Heart right ventricle (tissue), 16 donors: ENCODE results near the gene TMEM151B. TPM values are rescaled to one million over a fixed set of nuclear protein-coding genes. Genes with fewer than 3 reads are reported as not detected.

Experiments used
- ATAC-seq, 8 donors: fragments of 200-7000 bp; cut with Tn5 transposase; one replicate each; pipeline ENCODE4 v1.9.1; 2020; ENCODE audit warnings: mild to moderate bottlenecking in 8 of 8, moderate library complexity in 8 of 8, moderate number of reproducible peaks in 1 of 8
- DNase-seq, 2 donors: peaks; one replicate each; pipeline ENCODE4 v3.0.0-alpha.2; 2020
- H3K27ac ChIP-seq, 10 donors: fragments of 200-600 bp; sonication (generic) in 2 of 10; one replicate each; pipeline versions ENCODE4 v1.5.0 to v1.8.0; 2020 to 2022; ENCODE audit warnings: mild to moderate bottlenecking in 3 of 10
- H3K27me3 ChIP-seq, 7 donors: fragments of 200-600 bp; one replicate each; pipeline ENCODE4 v1.8.0; 2021 to 2022; ENCODE audit warnings: mild to moderate bottlenecking in 2 of 7
- H3K36me3 ChIP-seq, 9 donors: fragments of 200-600 bp; sonication (generic) in 1 of 9; one replicate each; pipeline versions ENCODE4 v1.5.0 to v1.8.0; 2020 to 2022; ENCODE audit warnings: mild to moderate bottlenecking in 2 of 9
- H3K4me1 ChIP-seq, 9 donors: fragments of 200-600 bp; sonication (generic) in 1 of 9; one replicate each; pipeline versions ENCODE4 v1.5.0 to v1.8.0; 2020 to 2022; ENCODE audit warnings: mild to moderate bottlenecking in 4 of 9
- H3K4me3 ChIP-seq, 10 donors: fragments of 200-600 bp; sonication (generic) in 2 of 10; one replicate each; pipeline versions ENCODE4 v1.5.0 to v1.8.0; 2020 to 2022; ENCODE audit warnings: mild to moderate bottlenecking in 7 of 10, moderate library complexity in 2 of 10
- H3K9me3 ChIP-seq, 11 donors: fragments of 200-600 bp in 10 of 11; sonication (generic) in 2 of 11; one replicate each; pipeline versions ENCODE4 v1.5.0 to v1.8.0; 2013 to 2022; ENCODE audit warnings: mild to moderate bottlenecking in 2 of 11, control low read depth in 1 of 11, moderate library complexity in 1 of 11
- CTCF ChIP-seq, 9 donors: fragments of 200-600 bp; sonication (generic) in 2 of 9; IDR thresholded peaks; one replicate each; pipeline versions ENCODE4 v1.5.0 to v1.8.0; 2021 to 2022; ENCODE audit warnings: antibody characterized with exemption in 9 of 9, mild to moderate bottlenecking in 5 of 9, moderate library complexity in 1 of 9
- WGBS, 2 donors: extraction: QIAGEN DNeasy Blood & Tissue Kit; methylation state at CpG; one replicate each; pipeline ENCODE4 v1.1.7; 2013; ENCODE audit warnings: inconsistent platforms in 1 of 2; 5-methylcytosine and 5-hydroxymethylcytosine counted together
- intact Hi-C, 10 donors: fragments of 100-400 bp; cut with DNase I; formaldehyde crosslinking; loops; one replicate each; pipeline versions ENCODE4 v1.11.1 to v1.14.2; 2022
- polyA plus RNA-seq, 2 donors: library from polyadenylated mRNA; stranded (reverse); fragments of 200-250 nt; gene quantifications; one replicate each; pipeline ENCODE4 v1.2.3, GENCODE V29; 2013
- total RNA-seq, 10 donors: library from RNA; stranded (reverse); fragmentation: NEBNext Ultra II Directional in 3 of 10; extraction: Animal tissue kit (Norgen Biotek cat#: 25700) in 3 of 10; gene quantifications; one replicate each; pipeline versions ENCODE4 v1.2.1 to v1.2.4, GENCODE V29; 2021 to 2023
- donor health status: Arrhythmogenic right ventricular cardiomyopathy.
- donor health status: ischemic (EF 13 %, LVEDD 7.1; RV severe dilation, severe dysfunction).
- donor health status: healthy with polysubstance abuse.
- donor health status: DM: no; HTN: yes; CAD: no.
- donor health status: DM: no; HTN: no; CAD: no.
- donor health status: ischemic (EF 25% LVEDD 6.9; RV normal size, moderate dysfunction).
- donor health status: ischemic (EF 25% LVEDD 5.7; RV mildly dilated, moderate dysfunction).
- donor health status: healthy.
- donor health status: DM: yes; HTN: yes; CAD: no.
- donor health status: Ischemic cardiomyopathy.
- donor health status: ischemic (EF 35%, LVEDD 5.7; RV mildly dilated, moderate dysfunction).
- donor health status: nonischemic (EF 11% LVEDD 7.7; RV severe dilation, severe dysfunction).
- donor health status: DM: yes; HTN: yes; CAD: no.
- donor health status: PGD.
- donor health status: ischemic (EF 29% LVEDD 5.4; RV normal size, mild dysfunction).
- donor health status: nonischemic (EF 23%, LVEDD 6.1; RV moderate dilation, normal function).

The TMEM151B gene
- total and polyA plus RNA-seq, 12 donors, result 0.09 to 2.2 (median 0.43) TPM; not detected in 4

GRCh38 chr6:44270526-44271405, 516 bp downstream of the TMEM151B start:
- Histone ChIP-seq H3K4me1 (peaks cover 0 to 10% (median 3%) of the 10 kb centered on the region in 9 donors), H3K27ac (no peak overlapping the region), H3K36me3 (no peaks in the 10 kb centered on the region), H3K9me3 (no peaks in the 10 kb centered on the region), H3K27me3 (peaks cover 18 to 80% (median 66%) of the 10 kb centered on the region in 7 donors), H3K4me3 (peak overlapping the region in 9 of 10 donors; percentile 22 to 42 (median 31))
- ATAC-seq (no peak), DNase-seq (no peak)
- intact Hi-C loops, result no loop called here
- no peak for TF ChIP-seq CTCF (IDR thresholded peaks at IDR 0.05)
- WGBS, 2 donors, result 3 to 16% methylated on average over 9 to 87 of the region's 90 CpGs

- TF ChIP-seq CTCF (IDR thresholded peaks at IDR 0.05), result no peak
- intact Hi-C loops, result no loop called here
- WGBS, 2 donors, result 80 to 84% methylated on average over 6 of the region's 6 CpGs
Observed at GRCh38 chr6:44271406-44271723, 1.1 kb downstream of the TMEM151B start.

GRCh38 chr6:44271914-44272313, 1.7 kb downstream of the TMEM151B start:
- Histone ChIP-seq H3K36me3 (no peaks in the 10 kb centered on the region), H3K4me3 (no peak overlapping the region), H3K27ac (no peak overlapping the region), H3K27me3 (peaks cover 23 to 92% (median 78%) of the 10 kb centered on the region in 7 donors), H3K9me3 (no peaks in the 10 kb centered on the region), H3K4me1 (peaks cover 0 to 10% (median 5%) of the 10 kb centered on the region in 9 donors)
- DNase-seq (no peak), ATAC-seq (no peak)
- no peak for TF ChIP-seq CTCF (IDR thresholded peaks at IDR 0.05)
- 29 to 59% methylated on average over 3 of the region's 3 CpGs for WGBS, 2 donors
- intact Hi-C loops, result no loop called here

More at GRCh38 chr6:44271406-44271723, 1.1 kb downstream of the TMEM151B start:
- H3K9me3 ChIP-seq, result no peaks in the 10 kb centered on the region
- no peaks in the 10 kb centered on the region for H3K36me3 ChIP-seq
- H3K27me3 ChIP-seq, result peaks cover 21 to 86% (median 72%) of the 10 kb centered on the region in 7 donors
- H3K27ac ChIP-seq, result no peak overlapping the region
- DNase-seq (no peak), ATAC-seq (no peak)
- H3K4me3 ChIP-seq, result no peak overlapping the region
- peaks cover 0 to 10% (median 3%) of the 10 kb centered on the region in 9 donors for H3K4me1 ChIP-seq

- intact Hi-C loops, result no loop called here
- H3K4me1 ChIP-seq, result peaks cover 0 to 10% (median 5%) of the 10 kb centered on the region in 9 donors
- DNase-seq (no peak), ATAC-seq (no peak)
- 76 to 84% methylated on average over 3 of the region's 3 CpGs for WGBS, 2 donors
- no peak for TF ChIP-seq CTCF (IDR thresholded peaks at IDR 0.05)
- no peaks in the 10 kb centered on the region for H3K9me3 ChIP-seq
- peaks cover 23 to 97% (median 84%) of the 10 kb centered on the region in 7 donors for H3K27me3 ChIP-seq
- H3K36me3 ChIP-seq, result no peaks in the 10 kb centered on the region
- no peak overlapping the region for H3K4me3 ChIP-seq
- H3K27ac ChIP-seq, result no peak overlapping the region
Observed at GRCh38 chr6:44272529-44272928, 2.3 kb downstream of the TMEM151B start.
